Activated CD8-positive, alpha-beta memory T cell treated with anti-CD3 and anti-CD28 coated beads, Interleukin-2, amount 50 U/mL, for 1 hour (primary cell): ENCODE data around the gene REG3A.

Experiments
- DNase-seq: peaks from one replicate; pipeline ENCODE4 v3.0.0-alpha.2; 2020; ENCODE audit errors: extremely low read depth

The REG3A gene

GRCh38 chr2:79159653-79160052 lies at the start of gene REG3A:
Gene REG3A (minus strand): TSS chr2:79159753. CDS start chr2:79159405, 348 bp downstream.
- DNase-seq, result no peak

- DNase-seq, result no peak
Observed at GRCh38 chr2:79200762-79201161, 41.2 kb upstream of the REG3A start.

GRCh38 chr2:79191816-79192215 lies 32.3 kb upstream of the REG3A start:
- no peak for DNase-seq

- DNase-seq, result no peak
Observed at GRCh38 chr2:79191081-79191480, 31.5 kb upstream of the REG3A start.

GRCh38 chr2:79189465-79189864 lies 29.9 kb upstream of the REG3A start:
- no peak for DNase-seq

DNA sequence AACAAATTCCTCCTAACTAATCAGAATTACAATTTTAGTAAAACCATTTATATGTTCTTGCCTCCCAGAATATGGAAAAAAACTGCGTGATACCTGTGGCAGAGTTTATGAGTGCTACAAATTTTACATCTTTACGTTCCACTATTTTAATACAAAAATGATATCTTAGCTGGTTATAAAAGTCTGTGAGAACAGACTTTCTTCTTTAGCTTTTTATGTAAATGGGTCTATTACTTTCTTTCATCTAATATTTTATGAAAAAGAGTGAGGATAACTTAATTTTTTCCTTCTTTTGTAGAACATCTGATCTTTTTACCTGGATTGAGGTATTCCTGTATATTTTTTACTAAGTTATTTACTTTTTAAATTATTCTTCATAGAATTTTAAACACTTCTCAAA lies 22.1 kb upstream of the REG3A start:
- DNase-seq, result no peak

DNA sequence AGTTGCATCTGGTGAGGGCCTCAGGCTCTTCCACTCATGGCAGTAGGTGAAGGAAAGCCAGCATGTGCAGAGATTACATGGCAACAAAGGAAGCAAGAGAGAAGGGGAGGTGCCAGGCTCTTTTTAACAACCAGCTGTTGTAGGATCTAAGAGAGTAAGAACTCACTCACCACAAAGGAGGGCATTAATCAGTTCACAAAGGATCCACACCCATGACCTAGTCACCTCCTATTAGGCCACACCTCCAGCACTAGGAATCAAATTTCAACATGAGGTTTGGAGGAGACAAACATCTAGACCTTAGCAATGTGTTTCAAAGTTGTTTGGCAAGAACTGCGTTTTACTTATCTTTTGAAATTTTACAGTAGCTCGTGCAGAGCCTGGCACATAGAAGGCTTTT lies 20.5 kb upstream of the REG3A start:
- no peak for DNase-seq

- DNase-seq, result no peak
Observed at GRCh38 chr2:79179036-79179435, 19.5 kb upstream of the REG3A start.

- DNase-seq, result no peak
Observed at GRCh38 chr2:79178076-79178674, 18.6 kb upstream of the REG3A start.

- DNase-seq, result no peak
Observed at GRCh38 chr2:79171348-79171958, 11.9 kb upstream of the REG3A start.

DNA sequence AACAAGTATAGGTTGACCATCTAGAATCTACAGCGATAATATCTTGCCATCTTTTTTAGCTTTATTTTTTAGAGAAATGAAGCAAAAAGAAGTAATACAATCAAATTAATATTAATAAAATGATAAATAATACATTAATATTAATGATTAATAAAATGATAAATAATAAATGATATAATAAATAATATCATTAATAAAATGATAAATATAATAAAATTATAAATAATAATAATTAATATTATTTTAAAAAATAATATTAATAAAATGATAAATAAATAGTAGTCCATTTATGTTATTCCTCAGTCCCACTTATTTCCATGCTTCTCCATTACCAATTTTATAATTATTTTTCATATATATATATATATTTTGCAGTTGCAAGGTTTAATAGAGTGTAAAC lies 3.2 kb upstream of the REG3A start:
- DNase-seq, result no peak

- no peak for DNase-seq
Observed at GRCh38 chr2:79162132-79162531, 2.6 kb upstream of the REG3A start.

DNA sequence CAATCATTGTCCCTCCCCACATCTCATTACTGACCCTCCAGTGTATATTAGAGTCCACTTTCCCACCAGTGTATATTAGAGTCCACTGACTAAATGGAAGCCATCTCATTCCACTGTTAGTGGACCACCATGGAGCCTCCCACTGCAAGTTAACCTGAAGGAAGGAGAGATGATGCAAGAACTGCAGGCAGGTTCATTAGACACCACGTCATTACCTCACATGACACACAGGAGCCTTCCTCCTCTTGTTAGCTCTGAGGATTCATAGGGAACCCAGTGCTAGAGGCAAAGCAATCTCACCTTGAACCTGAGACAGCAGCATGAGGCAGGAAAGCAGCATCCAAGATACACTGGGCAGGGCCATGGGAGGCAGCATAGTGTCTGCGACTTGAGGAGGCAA lies 523 bp downstream of the REG3A start:
- DNase-seq, result no peak

- DNase-seq, result no peak
Observed at GRCh38 chr2:79155826-79156476, 3.6 kb downstream of the REG3A start.

- no peak for DNase-seq
Observed at GRCh38 chr2:79139423-79139822, 20.1 kb downstream of the REG3A start.

GRCh38 chr2:79138385-79138784 lies 21.2 kb downstream of the REG3A start:
- DNase-seq, result no peak

- no peak for DNase-seq
Observed at GRCh38 chr2:79131687-79132086, 27.9 kb downstream of the REG3A start.

DNA sequence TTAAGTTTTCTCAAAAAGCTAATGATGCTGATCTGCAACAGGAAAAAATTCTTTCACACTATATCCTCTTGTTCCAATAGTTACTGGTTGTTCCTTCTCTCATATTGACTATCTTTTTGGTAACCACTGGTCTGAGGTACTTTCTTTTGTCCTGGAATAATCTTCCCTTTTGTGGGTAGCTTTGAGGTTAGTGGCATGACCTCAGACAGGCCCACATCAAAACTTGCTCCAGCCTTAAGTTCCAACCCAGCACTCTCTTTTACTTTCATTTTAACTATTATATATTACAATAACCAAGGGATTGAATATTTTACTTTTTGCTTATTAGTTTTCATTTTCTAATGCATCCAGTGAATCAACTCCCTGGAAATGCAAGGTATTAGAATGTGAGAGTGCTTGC lies 29.7 kb downstream of the REG3A start:
- no peak for DNase-seq

- DNase-seq, result no peak
Observed at GRCh38 chr2:79129260-79129659, 30.3 kb downstream of the REG3A start.

- DNase-seq, result no peak
Observed at GRCh38 chr2:79128406-79128805, 31.1 kb downstream of the REG3A start.

- no peak for DNase-seq
Observed at GRCh38 chr2:79125721-79125985, 33.9 kb downstream of the REG3A start.

GRCh38 chr2:79124907-79125720 lies 34.4 kb downstream of the REG3A start:
- no peak for DNase-seq

- no peak for DNase-seq
Observed at GRCh38 chr2:79122676-79123075, 36.9 kb downstream of the REG3A start.
